Esophagus (tissue), 2 donors: Measurements from ENCODE around the gene DMD. TPM values are rescaled to one million over a fixed set of nuclear protein-coding genes. Genes with fewer than 3 reads are reported as not detected.

Experiments
- H3K27ac ChIP-seq, 2 donors: one replicate each; pipeline ENCODE4 v1.5.1; 2013; ENCODE audit warnings: low read depth in 2 of 2, mild to moderate bottlenecking in 2 of 2, inconsistent platforms in 1 of 2, low read length in 1 of 2, moderate library complexity in 1 of 2
- H3K27me3 ChIP-seq, 2 donors: one replicate each; pipeline ENCODE4 v1.6.1; 2013; ENCODE audit warnings: low read length in 2 of 2, control low read depth in 1 of 2, mild to moderate bottlenecking in 1 of 2; ENCODE audit not compliant: insufficient read depth in 2 of 2, control insufficient read depth in 1 of 2
- H3K36me3 ChIP-seq, 2 donors: one replicate each; pipeline ENCODE4 v1.6.1; 2013; ENCODE audit warnings: low read length in 1 of 2; ENCODE audit not compliant: control insufficient read depth in 2 of 2, insufficient read depth in 2 of 2
- H3K4me1 ChIP-seq, 2 donors: one replicate each; pipeline ENCODE4 v1.6.1; 2013; ENCODE audit warnings: low read length in 1 of 2; ENCODE audit not compliant: control insufficient read depth in 2 of 2, insufficient read depth in 2 of 2
- H3K4me3 ChIP-seq, 2 donors: one replicate each; pipeline ENCODE4 v1.5.1; 2013; ENCODE audit warnings: low read length in 2 of 2, mild to moderate bottlenecking in 2 of 2, low read depth in 1 of 2, moderate library complexity in 1 of 2
- H3K9me3 ChIP-seq, 2 donors: one replicate each; pipeline ENCODE4 v1.6.1; 2013; ENCODE audit warnings: mild to moderate bottlenecking in 2 of 2, low read depth in 1 of 2, low read length in 1 of 2, moderate library complexity in 1 of 2; ENCODE audit not compliant: control insufficient read depth in 2 of 2, insufficient read depth in 1 of 2
- WGBS, 2 donors: extraction: QIAGEN DNeasy Blood & Tissue Kit; methylation state at CpG; one replicate each; pipeline ENCODE4 v1.1.7; 2013; 5-methylcytosine and 5-hydroxymethylcytosine counted together
- polyA plus RNA-seq, 2 donors: library from polyadenylated mRNA; stranded (reverse); fragments of 200-250 nt; gene quantifications; one replicate each; pipeline ENCODE4 v1.2.3, GENCODE V29; 2013
- donor health status: healthy with polysubstance abuse.
- donor health status: Bipolar disorder and iron deficiency.

The DMD gene
- polyA plus RNA-seq, 2 donors, result 2.4 to 3.6 TPM

DNA sequence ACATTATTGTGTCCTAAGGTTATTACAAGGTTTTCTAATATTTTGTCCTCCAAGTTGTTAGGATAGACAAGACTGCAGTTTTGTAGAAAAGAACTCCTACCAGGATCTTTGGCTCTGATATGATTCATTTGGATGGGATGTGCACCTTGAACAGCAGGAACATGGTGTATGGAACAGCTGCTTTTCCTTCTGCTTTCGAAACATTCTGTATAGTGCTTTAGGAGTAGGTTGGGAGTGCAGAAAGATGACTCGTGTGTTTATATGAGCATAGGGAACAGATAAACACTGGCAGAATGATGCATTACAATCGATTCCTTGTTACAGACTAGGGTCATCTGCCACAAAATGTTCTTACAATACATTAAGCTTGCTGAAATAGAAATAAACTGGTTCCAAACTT is 790.1 kb downstream of the DMD start:
- 55 to 61% methylated on average over 3 of the region's 3 CpGs for WGBS, 2 donors

DNA sequence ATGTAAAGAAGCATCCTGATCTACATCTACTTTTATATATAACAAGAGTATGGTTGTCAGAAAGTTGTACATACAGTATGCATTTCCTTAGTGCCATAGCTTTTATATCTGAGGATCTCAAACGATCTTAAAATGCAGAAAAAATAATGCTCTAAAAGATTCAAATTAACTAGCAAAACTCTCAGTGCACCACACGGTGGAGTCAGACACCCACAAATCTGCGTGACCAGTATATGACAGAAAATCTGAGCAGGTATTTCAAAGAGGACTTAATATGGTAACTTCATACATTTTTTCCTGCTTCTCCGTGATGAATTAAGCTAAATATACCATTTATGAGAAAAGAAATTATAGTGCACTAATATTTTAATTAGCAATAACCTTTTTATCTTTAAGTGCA is 803.0 kb downstream of the DMD start:
- no peaks in the 10 kb centered on the region for H3K36me3 ChIP-seq
- no peak overlapping the region for H3K27ac ChIP-seq
- no peak overlapping the region for H3K4me3 ChIP-seq
- no peaks in the 10 kb centered on the region for H3K9me3 ChIP-seq
- no peaks in the 10 kb centered on the region for H3K27me3 ChIP-seq
- no peaks in the 10 kb centered on the region for H3K4me1 ChIP-seq
- 38 to 40% methylated on average over 4 of the region's 4 CpGs for WGBS, 2 donors

More for the DNA sequence above, 790.1 kb downstream of the DMD start:
- Histone ChIP-seq H3K4me3 (no peak overlapping the region), H3K9me3 (no peaks in the 10 kb centered on the region), H3K36me3 (no peaks in the 10 kb centered on the region), H3K4me1 (no peaks in the 10 kb centered on the region), H3K27ac (no peak overlapping the region), H3K27me3 (no peaks in the 10 kb centered on the region)

DNA sequence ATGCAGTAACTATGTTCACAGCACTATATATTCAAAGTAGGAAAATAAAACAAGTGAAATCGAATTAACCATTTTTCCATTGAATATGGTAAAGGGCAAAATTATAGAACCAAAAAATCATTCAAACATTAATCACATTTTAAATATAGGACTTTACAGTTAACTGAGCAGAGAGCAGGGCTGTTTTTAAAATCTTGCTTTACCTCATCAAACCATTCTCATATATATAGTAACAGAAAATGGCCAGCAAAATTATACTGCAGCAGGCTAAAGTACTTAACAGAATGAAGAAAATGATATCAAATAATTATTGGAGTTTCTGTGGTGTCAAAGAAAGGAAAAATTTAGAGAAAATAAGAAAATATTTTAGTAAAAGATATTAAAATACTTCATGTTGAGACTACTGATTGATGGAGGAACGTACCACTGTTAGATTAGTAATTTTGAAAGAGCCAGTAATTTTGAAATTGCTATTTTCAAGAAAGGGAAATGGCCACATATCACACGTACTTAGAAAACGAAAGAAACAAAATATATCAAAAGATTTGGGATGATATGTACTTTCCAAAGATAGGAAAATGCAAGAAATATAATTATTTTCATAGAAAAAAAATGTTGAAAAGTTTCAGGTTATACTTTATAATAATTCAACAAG is 813.7 kb downstream of the DMD start:
- WGBS, 2 donors, result 56 to 68% methylated on average over 4 of the region's 4 CpGs
- Histone ChIP-seq H3K4me3 (no peak overlapping the region), H3K4me1 (no peaks in the 10 kb centered on the region), H3K36me3 (no peaks in the 10 kb centered on the region), H3K27ac (no peak overlapping the region), H3K9me3 (no peaks in the 10 kb centered on the region), H3K27me3 (no peaks in the 10 kb centered on the region)

GRCh38 chrX:32395878-32396277 is 815.5 kb downstream of the DMD start:
- Histone ChIP-seq H3K4me1 (no peaks in the 10 kb centered on the region), H3K27me3 (no peaks in the 10 kb centered on the region), H3K27ac (no peak overlapping the region), H3K4me3 (no peak overlapping the region), H3K9me3 (no peaks in the 10 kb centered on the region), H3K36me3 (no peaks in the 10 kb centered on the region)
- 51 to 52% methylated on average over 2 of the region's 2 CpGs for WGBS, 2 donors

DNA sequence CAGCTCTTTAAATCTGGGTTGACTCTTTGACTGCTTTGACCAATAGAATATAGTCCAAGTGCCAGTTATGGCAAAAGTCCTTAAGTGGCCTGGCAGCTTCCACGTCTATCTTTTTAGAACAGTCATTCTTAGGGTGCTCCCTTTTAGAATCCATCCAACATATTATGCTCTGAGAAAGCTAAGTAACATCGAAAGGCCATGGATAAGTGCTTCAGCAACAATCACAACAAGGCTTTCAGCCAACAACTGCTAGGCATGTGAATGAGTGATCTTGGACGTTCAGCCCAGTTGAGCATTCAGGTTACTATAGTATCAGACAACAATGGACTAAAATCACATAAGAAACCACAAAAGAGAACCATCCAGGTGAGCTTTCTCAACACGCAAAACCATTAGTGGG is 818.7 kb downstream of the DMD start:
- Histone ChIP-seq H3K27me3 (no peaks in the 10 kb centered on the region), H3K4me3 (no peak overlapping the region), H3K36me3 (no peaks in the 10 kb centered on the region), H3K9me3 (no peaks in the 10 kb centered on the region), H3K27ac (no peak overlapping the region), H3K4me1 (no peaks in the 10 kb centered on the region)
- WGBS, 2 donors, result 69 to 78% methylated on average over 4 of the region's 4 CpGs

GRCh38 chrX:32370456-32371205 is 840.7 kb downstream of the DMD start:
- WGBS, 2 donors, result 74 to 75% methylated on average over 5 of the region's 5 CpGs
- Histone ChIP-seq H3K36me3 (no peaks in the 10 kb centered on the region), H3K27me3 (no peaks in the 10 kb centered on the region), H3K4me3 (no peak overlapping the region), H3K27ac (no peak overlapping the region), H3K4me1 (no peaks in the 10 kb centered on the region), H3K9me3 (no peaks in the 10 kb centered on the region)

DNA sequence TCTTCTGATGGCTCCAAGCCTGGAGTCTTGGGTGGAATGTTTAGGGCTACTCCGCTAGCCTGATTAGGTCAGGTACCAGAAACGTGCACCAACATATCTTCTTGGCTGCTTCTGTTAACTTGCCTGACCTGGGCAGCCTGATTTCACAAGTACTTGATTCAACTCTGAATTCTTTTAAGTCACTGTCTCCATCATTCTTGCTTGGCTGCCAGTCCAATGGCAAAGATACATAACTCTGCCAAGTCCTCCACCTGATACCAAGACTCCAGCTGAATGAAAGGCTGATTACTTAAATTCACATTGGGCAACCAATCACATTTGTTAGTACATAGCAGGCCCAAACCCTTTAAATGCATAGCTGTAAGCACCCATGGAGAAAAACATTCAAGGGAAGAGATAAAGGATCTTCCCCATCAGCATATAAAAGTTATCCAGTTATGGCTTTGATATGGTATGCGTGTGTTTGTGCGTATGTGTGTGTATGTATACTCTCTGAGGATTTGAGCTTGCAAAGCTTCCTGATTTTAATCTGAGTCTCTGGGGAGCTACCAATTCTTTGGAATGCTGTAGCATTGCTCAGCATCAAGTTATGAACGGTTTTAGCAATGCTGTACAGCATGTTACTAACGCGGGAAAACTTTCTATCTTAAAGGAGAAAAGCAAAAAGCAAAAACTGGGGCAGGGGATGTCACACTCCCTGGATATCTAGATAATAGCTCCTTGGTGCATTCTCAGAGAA is 917.2 kb downstream of the DMD start:
- Histone ChIP-seq H3K27ac (no peak overlapping the region), H3K36me3 (no peaks in the 10 kb centered on the region), H3K27me3 (no peaks in the 10 kb centered on the region), H3K4me1 (no peaks in the 10 kb centered on the region), H3K9me3 (no peaks in the 10 kb centered on the region), H3K4me3 (no peak overlapping the region)
- 68 to 72% methylated on average over 7 of the region's 7 CpGs for WGBS, 2 donors

DNA sequence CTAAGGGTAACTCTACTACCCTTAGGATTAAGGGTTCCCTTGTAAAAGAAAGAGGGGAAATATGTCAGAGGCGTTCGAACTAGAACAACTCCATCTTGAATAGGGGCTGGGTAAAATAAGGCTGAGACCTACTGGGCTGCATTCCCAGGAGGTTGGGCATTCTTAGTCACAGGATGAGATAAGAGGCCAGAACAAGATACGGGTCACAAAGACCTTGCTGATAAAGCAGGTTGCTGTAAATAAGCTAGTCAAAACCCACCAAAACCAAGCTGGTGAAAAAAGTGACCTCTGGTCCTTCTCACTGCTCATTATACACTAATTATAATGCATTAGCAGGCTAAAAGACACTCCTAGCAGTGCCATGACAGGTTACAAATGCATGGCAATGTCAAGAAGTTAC is 922.0 kb downstream of the DMD start:
- no peak overlapping the region for H3K4me3 ChIP-seq
- H3K36me3 ChIP-seq, result no peaks in the 10 kb centered on the region
- no peaks in the 10 kb centered on the region for H3K27me3 ChIP-seq
- 74 to 82% methylated on average over 3 of the region's 3 CpGs for WGBS, 2 donors
- no peaks in the 10 kb centered on the region for H3K9me3 ChIP-seq
- H3K4me1 ChIP-seq, result no peaks in the 10 kb centered on the region
- H3K27ac ChIP-seq, result no peak overlapping the region

GRCh38 chrX:32281853-32282252 is 929.5 kb downstream of the DMD start:
- H3K4me3 ChIP-seq, result no peak overlapping the region
- no peaks in the 10 kb centered on the region for H3K4me1 ChIP-seq
- 48 to 63% methylated on average over 1 of the region's 1 CpG for WGBS, 2 donors
- H3K27me3 ChIP-seq, result no peaks in the 10 kb centered on the region
- no peaks in the 10 kb centered on the region for H3K36me3 ChIP-seq
- H3K27ac ChIP-seq, result no peak overlapping the region
- H3K9me3 ChIP-seq, result no peaks in the 10 kb centered on the region
